Cardiac fibroblast (primary cell): ENCODE measurements around the gene GABRG3.

Source experiments
- DNase-seq, 2 donors: peaks; one replicate each; pipeline versions ENCODE4 v3.0.0 to v3.0.0-alpha.2; 2010; ENCODE audit warnings: low read depth in 2 of 2
- H3K4me3 ChIP-seq, 2 donors: replicated peaks in 1 of 2; 1 replicate in 1 of 2; 2 replicates in 1 of 2; pipeline ENCODE4 v1.5.1; 2011; ENCODE audit warnings: low read depth in 2 of 2, low read length in 2 of 2, mild to moderate bottlenecking in 2 of 2, moderate library complexity in 1 of 2
- TF ChIP-seq, protein P1 (sequence below): IDR thresholded peaks from one replicate; pipeline ENCODE4 v1.5.1; 2011; ENCODE audit warnings: low read depth, mild to moderate bottlenecking, low read length, inconsistent platforms

Gene GABRG3

DNA sequence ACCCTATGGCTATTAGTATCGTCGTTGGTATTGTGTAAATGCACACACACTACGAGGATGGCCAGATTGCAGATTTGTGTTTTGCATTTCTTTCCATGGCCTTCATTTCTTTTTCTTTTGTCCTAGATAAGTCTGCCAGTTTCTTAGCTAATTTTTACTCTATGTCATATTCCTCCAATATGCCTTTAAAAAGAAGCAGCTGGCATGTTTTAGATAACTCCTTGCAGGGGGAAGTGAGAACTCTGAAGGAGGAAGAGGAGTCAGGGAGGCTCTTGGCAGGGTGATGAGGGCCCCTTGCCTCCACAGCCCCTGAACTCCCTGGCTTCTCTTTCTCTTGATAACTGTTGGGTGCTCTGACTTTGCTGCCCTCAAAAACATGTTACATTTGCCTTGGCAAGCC lies 244.0 kb downstream of the GABRG3 start:
- no peak for DNase-seq
- TF ChIP-seq, protein P1, sequence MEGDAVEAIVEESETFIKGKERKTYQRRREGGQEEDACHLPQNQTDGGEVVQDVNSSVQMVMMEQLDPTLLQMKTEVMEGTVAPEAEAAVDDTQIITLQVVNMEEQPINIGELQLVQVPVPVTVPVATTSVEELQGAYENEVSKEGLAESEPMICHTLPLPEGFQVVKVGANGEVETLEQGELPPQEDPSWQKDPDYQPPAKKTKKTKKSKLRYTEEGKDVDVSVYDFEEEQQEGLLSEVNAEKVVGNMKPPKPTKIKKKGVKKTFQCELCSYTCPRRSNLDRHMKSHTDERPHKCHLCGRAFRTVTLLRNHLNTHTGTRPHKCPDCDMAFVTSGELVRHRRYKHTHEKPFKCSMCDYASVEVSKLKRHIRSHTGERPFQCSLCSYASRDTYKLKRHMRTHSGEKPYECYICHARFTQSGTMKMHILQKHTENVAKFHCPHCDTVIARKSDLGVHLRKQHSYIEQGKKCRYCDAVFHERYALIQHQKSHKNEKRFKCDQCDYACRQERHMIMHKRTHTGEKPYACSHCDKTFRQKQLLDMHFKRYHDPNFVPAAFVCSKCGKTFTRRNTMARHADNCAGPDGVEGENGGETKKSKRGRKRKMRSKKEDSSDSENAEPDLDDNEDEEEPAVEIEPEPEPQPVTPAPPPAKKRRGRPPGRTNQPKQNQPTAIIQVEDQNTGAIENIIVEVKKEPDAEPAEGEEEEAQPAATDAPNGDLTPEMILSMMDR, result no peak
- no peak overlapping the region for H3K4me3 ChIP-seq

DNA sequence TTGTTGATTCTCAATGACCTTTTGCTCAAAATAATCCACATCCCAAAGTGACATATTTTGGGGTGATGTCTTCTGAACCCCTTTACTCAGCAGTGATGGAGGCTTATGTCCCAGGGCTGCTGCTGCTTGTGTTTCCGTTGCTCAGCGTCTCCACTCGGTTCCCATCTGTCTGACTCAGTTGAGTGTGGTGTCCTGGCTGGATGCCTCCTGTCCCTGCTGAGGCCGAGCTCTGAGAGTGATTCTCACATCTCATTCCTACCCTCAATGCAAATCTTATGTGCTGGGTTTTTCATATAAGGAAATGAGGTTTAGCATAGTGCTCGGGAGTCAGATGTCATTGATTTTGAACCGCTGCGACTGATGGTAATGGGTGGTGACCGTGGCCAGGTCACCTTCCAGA lies 247.4 kb downstream of the GABRG3 start:
- no peak overlapping the region for H3K4me3 ChIP-seq
- TF ChIP-seq, protein P1, result no peak
- DNase-seq, result no peak

DNA sequence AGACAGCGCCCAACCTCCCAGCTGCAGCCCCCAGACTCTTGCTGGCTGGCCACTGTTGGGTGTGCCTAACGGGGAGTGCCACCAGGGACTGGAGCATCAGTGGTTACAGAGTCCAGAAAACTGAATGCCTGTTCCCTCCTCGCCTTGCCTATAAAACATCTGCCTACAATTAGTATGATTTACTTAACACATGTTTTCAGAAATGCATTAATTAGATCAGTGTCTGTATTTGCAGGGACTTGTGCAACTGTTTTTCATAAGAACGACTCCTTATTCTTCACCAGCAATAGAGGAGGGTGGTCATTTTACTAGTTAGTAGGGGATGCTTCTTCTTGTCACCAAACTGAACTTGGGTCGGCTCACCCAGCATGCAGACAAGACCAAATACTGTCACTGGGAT lies 248.7 kb downstream of the GABRG3 start:
- no peak for DNase-seq
- no peak overlapping the region for H3K4me3 ChIP-seq
- TF ChIP-seq, protein P1, result no peak

DNA sequence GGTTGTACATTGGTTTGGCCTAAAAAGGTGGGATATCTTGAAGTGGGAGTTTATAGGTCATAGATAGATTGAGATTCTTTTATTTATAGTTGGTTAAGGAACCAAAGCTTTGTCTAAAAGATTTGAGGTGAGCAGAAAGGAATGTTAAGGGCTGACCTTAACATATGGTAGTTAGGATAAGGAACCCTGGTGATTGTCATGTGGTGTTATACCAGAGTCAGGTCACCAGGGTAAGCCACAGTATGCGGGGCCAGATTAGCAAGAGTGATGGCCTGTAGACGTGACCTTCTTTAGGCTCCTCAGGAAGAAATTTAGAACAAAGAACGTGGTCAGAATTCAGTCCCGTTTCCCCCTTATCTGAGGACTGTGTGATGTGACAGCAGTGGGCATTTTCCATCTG lies 249.2 kb downstream of the GABRG3 start:
- TF ChIP-seq, protein P1, result no peak
- no peak for DNase-seq

DNA sequence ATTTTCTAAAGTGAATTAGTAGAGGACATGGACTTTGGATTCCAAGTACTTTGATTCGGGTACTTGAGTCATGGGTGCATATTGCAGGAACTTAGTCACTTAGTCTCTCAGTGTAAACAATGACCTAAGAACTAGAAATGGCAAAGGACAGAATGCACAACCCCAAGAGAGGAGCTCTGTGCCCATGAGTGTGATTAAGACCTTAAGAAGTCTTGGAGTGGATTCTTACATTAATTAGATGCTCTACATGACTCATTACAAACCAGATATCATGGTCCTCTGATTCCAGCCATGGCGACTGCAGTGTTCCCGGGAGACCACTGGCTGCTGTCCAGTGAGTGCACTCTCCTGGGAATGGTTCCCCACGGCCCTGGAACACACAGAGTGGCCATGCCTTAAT lies 251.5 kb downstream of the GABRG3 start:
- H3K4me3 ChIP-seq, result no peak overlapping the region
- peak; percentile 5 to 9 for DNase-seq
- TF ChIP-seq, protein P1, result no peak

More for the DNA sequence above, 249.2 kb downstream of the GABRG3 start:
- no peak overlapping the region for H3K4me3 ChIP-seq

DNA sequence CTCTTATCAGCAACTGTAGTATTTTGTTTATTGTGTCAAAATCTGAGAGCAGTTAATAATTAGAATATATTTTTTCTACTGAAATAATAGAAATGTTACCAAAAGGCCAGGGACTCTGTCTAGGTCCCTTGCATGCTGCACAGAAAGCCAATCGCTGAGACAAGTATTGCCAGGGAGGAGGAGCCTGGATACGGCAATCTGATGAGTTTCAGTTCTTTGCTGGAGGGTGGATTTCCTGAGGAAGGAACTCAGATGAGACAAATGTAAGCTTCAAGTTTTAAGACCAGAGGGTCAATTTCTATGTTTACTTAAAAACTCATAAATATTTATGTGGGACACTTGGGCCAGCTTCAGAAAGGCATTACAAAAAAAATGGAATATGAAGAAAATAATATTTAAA lies 252.2 kb downstream of the GABRG3 start:
- DNase-seq, result no peak
- no peak overlapping the region for H3K4me3 ChIP-seq
- TF ChIP-seq, protein P1, result no peak

DNA sequence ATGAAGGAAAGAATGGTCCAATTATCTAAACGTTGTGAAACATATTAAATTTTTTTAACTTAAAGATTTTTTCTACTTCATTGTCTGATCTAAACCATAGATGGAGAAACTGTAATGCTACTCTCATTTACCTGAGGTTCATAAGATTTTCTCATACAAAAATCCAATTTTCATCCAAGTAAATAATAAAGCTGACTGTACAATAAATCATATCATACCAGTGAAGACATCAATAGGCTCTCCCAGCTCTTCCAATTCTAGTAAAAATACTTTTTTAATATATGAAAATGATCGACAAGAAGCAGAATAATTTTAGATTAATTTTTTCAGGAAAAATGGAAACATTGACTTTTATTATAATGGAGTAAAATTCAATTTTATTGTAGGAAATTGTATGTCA lies 260.8 kb downstream of the GABRG3 start:
- no peak overlapping the region for H3K4me3 ChIP-seq
- TF ChIP-seq, protein P1, result no peak
- DNase-seq, result no peak
